Uterus (tissue), 4 donors: ENCODE data around the gene GSN. TPM values are rescaled to one million over a fixed set of nuclear protein-coding genes. Genes with fewer than 3 reads are reported as not detected.

Experiments used
- DNase-seq, 2 donors: peaks; one replicate each; pipeline ENCODE4 v3.0.0-alpha.2; 2019 to 2020
- H3K27ac ChIP-seq, 2 donors: fragments of 200-600 bp; sonication (generic); 1 replicate in 1 of 2; 2 replicates in 1 of 2; pipeline ENCODE4 v1.5.1; 2016 to 2018
- H3K27me3 ChIP-seq, 2 donors: fragments of 200-600 bp; sonication (generic); one replicate each; pipeline ENCODE4 v1.5.1; 2018 to 2019; ENCODE audit warnings: control low read depth in 1 of 2
- H3K36me3 ChIP-seq, 2 donors: fragments of 200-600 bp; sonication (generic); one replicate each; pipeline ENCODE4 v1.5.1; 2019; ENCODE audit warnings: control low read depth in 1 of 2
- H3K4me1 ChIP-seq, 2 donors: fragments of 200-600 bp; sonication (generic); one replicate each; pipeline ENCODE4 v1.5.1; 2018 to 2019; ENCODE audit warnings: control low read depth in 1 of 2
- H3K4me3 ChIP-seq, 2 donors: fragments of 200-600 bp; sonication (generic); 1 replicate in 1 of 2; 2 replicates in 1 of 2; pipeline ENCODE4 v1.5.1; 2018 to 2019; ENCODE audit warnings: mild to moderate bottlenecking in 1 of 2
- H3K9me3 ChIP-seq, 2 donors: fragments of 200-600 bp; sonication (generic); one replicate each; pipeline ENCODE4 v1.5.1; 2019; ENCODE audit warnings: control low read depth in 1 of 2
- CTCF ChIP-seq, 4 experiments: fragments of 200-600 bp in 2 of 4; fragments of 450-650 bp in 2 of 4; sonication (generic) in 2 of 4; IDR thresholded peaks; one replicate each; pipeline ENCODE4 v1.5.1; 2016 to 2019; ENCODE audit warnings: antibody characterized with exemption in 4 of 4, mild to moderate bottlenecking in 2 of 4, moderate library complexity in 1 of 4
- POLR2A ChIP-seq, 2 donors: fragments of 450-650 bp; IDR thresholded peaks; one replicate each; pipeline ENCODE4 v1.6.1; 2016; ENCODE audit warnings: antibody characterized with exemption in 2 of 2, mild to moderate bottlenecking in 1 of 2, moderate library complexity in 1 of 2
- intact Hi-C: fragments of 100-400 bp; cut with DNase I; formaldehyde crosslinking; loops from one replicate; pipeline ENCODE4 v1.15.1; 2023; ENCODE audit warnings: low total_unique reads
- total RNA-seq, 4 donors: library from RNA; depleted of rRNA in 3 of 4; stranded (reverse); fragments of >200 nt in 3 of 4; gene quantifications; one replicate each; pipeline versions ENCODE4 v1.1.0 to v1.2.4, GENCODE V29; 2014 to 2023
- donor health status: DM: yes; HTN: yes; CAD: no.

GSN gene
- total RNA-seq, 4 donors from 2014 or later: 567 to 1,619 (median 884) TPM

GRCh38 chr9:121348221-121348620 is 80.3 kb downstream of the GSN start:
- DNase-seq: no peak
- H3K36me3 ChIP-seq: no peaks in the 10 kb centered on the region
- H3K4me1 ChIP-seq: peaks cover 0 to 26% of the 10 kb centered on the region in 2 donors

GRCh38 chr9:121349009-121349408 is 81.0 kb downstream of the GSN start:
- intact Hi-C loops: no loop called here
- DNase-seq: no peak
- Histone ChIP-seq H3K9me3 (no peaks in the 10 kb centered on the region), H3K27ac (peak overlapping the region in 1 of 2 donors; percentile 97), H3K4me1 (peaks cover 0 to 26% of the 10 kb centered on the region in 2 donors), H3K27me3 (no peaks in the 10 kb centered on the region), H3K36me3 (no peaks in the 10 kb centered on the region), H3K4me3 (no peak overlapping the region)
- TF ChIP-seq POLR2A (IDR thresholded peaks at IDR 0.05) (no peak), CTCF (IDR thresholded peaks at IDR 0.05) (no peak)

More at GRCh38 chr9:121348221-121348620, 80.3 kb downstream of the GSN start:
- no peaks in the 10 kb centered on the region for H3K9me3 ChIP-seq
- H3K27ac ChIP-seq: peak overlapping the region in 1 of 2 donors; percentile 97
- H3K4me3 ChIP-seq: no peak overlapping the region
- H3K27me3 ChIP-seq: no peaks in the 10 kb centered on the region
- no peak for TF ChIP-seq CTCF (IDR thresholded peaks at IDR 0.05)
- no peak for TF ChIP-seq POLR2A (IDR thresholded peaks at IDR 0.05)
- intact Hi-C loops: no loop called here

- Histone ChIP-seq H3K4me3 (no peak overlapping the region), H3K4me1 (peaks cover 0 to 26% of the 10 kb centered on the region in 2 donors), H3K36me3 (no peaks in the 10 kb centered on the region), H3K27ac (peak overlapping the region; percentile 63 to 97), H3K9me3 (no peaks in the 10 kb centered on the region), H3K27me3 (no peaks in the 10 kb centered on the region)
- TF ChIP-seq CTCF (IDR thresholded peaks at IDR 0.05) (no peak), POLR2A (IDR thresholded peaks at IDR 0.05) (no peak)
- intact Hi-C loops: no loop called here
- no peak for DNase-seq
Measured at GRCh38 chr9:121350036-121350435, 82.1 kb downstream of the GSN start.

GRCh38 chr9:121350993-121351561 is 83.1 kb downstream of the GSN start:
- Histone ChIP-seq H3K4me3 (no peak overlapping the region), H3K9me3 (no peaks in the 10 kb centered on the region), H3K36me3 (no peaks in the 10 kb centered on the region), H3K4me1 (peaks cover 0 to 26% of the 10 kb centered on the region in 2 donors), H3K27me3 (no peaks in the 10 kb centered on the region), H3K27ac (peak overlapping the region; percentile 63 to 97)
- intact Hi-C loops: no loop called here
- TF ChIP-seq CTCF (IDR thresholded peaks at IDR 0.05) (no peak), POLR2A (IDR thresholded peaks at IDR 0.05) (peak in 1 of 2 donors; percentile 47)
- peak; percentile 63 to 76 for DNase-seq

- Histone ChIP-seq H3K27ac (peak overlapping the region; percentile 22 to 97), H3K36me3 (no peaks in the 10 kb centered on the region), H3K27me3 (no peaks in the 10 kb centered on the region), H3K4me1 (peaks cover 0 to 26% of the 10 kb centered on the region in 2 donors), H3K4me3 (no peak overlapping the region), H3K9me3 (no peaks in the 10 kb centered on the region)
- TF ChIP-seq POLR2A (IDR thresholded peaks at IDR 0.05): no peak
- no peak for TF ChIP-seq CTCF (IDR thresholded peaks at IDR 0.05)
- intact Hi-C loops: no loop called here
- no peak for DNase-seq
Measured at GRCh38 chr9:121353241-121354061, 85.5 kb downstream of the GSN start.
